Skeletal muscle tissue (tissue), 4 donors: ENCODE results near the gene PPFIA1. TPM values are rescaled to one million over a fixed set of nuclear protein-coding genes. Genes with fewer than 3 reads are reported as not detected.

ENCODE experiments used
- H3K27ac ChIP-seq: one replicate; pipeline ENCODE4 v1.7.0; 2013; ENCODE audit warnings: mild to moderate bottlenecking, low read depth, low read length, inconsistent platforms
- H3K27me3 ChIP-seq, 3 donors: one replicate each; pipeline ENCODE4 v1.7.0; 2013; ENCODE audit warnings: low read length in 3 of 3; ENCODE audit not compliant: control insufficient read depth in 3 of 3, insufficient read depth in 3 of 3
- H3K36me3 ChIP-seq, 3 donors: one replicate each; pipeline ENCODE4 v1.7.0; 2013; ENCODE audit warnings: low read length in 3 of 3; ENCODE audit not compliant: control insufficient read depth in 3 of 3, insufficient read depth in 3 of 3
- H3K4me1 ChIP-seq, 3 donors: one replicate each; pipeline ENCODE4 v1.7.0; 2013; ENCODE audit warnings: low read length in 3 of 3, mild to moderate bottlenecking in 3 of 3; ENCODE audit not compliant: control insufficient read depth in 3 of 3, insufficient read depth in 3 of 3
- H3K4me3 ChIP-seq, 3 donors: one replicate each; pipeline ENCODE4 v1.7.0; 2013; ENCODE audit warnings: low read length in 3 of 3
- H3K9ac ChIP-seq, 3 donors: one replicate each; pipeline ENCODE4 v1.7.0; 2013; ENCODE audit warnings: low read length in 3 of 3, mild to moderate bottlenecking in 3 of 3, moderate library complexity in 2 of 3, low read depth in 1 of 3
- H3K9me3 ChIP-seq, 3 donors: one replicate each; pipeline ENCODE4 v1.7.0; 2013; ENCODE audit warnings: low read length in 3 of 3; ENCODE audit not compliant: control insufficient read depth in 3 of 3
- total RNA-seq: library from RNA; depleted of rRNA; stranded (reverse); fragments of >200 nt; gene quantifications from one replicate; pipeline ENCODE4 v1.2.3, GENCODE V29; 2014
- donor health status: Osteomylitis.

PPFIA1 gene
- total RNA-seq, 1 donor from 2014 or later = 25.6 TPM

GRCh38 chr11:70372076-70372475, 101.6 kb downstream of the PPFIA1 start:
- Histone ChIP-seq H3K4me3 (no peak overlapping the region), H3K4me1 (no peaks in the 10 kb centered on the region), H3K9me3 (no peaks in the 10 kb centered on the region), H3K27me3 (no peaks in the 10 kb centered on the region), H3K36me3 (peaks cover 27 to 45% (median 29%) of the 10 kb centered on the region in 3 donors), H3K27ac (no peak overlapping the region), H3K9ac (no peak overlapping the region)

GRCh38 chr11:70376621-70377020, 106.1 kb downstream of the PPFIA1 start:
- H3K36me3 ChIP-seq = peaks cover 40 to 62% (median 46%) of the 10 kb centered on the region in 3 donors
- H3K27me3 ChIP-seq = no peaks in the 10 kb centered on the region
- peaks cover 0 to 4% (median 0%) of the 10 kb centered on the region in 3 donors for H3K4me1 ChIP-seq
- H3K9me3 ChIP-seq = no peaks in the 10 kb centered on the region
- no peak overlapping the region for H3K9ac ChIP-seq
- no peak overlapping the region for H3K4me3 ChIP-seq
- H3K27ac ChIP-seq = no peak overlapping the region

- Histone ChIP-seq H3K9ac (no peak overlapping the region), H3K4me1 (peaks cover 0 to 4% (median 0%) of the 10 kb centered on the region in 3 donors), H3K4me3 (no peak overlapping the region), H3K27ac (no peak overlapping the region), H3K36me3 (peaks cover 38 to 61% (median 46%) of the 10 kb centered on the region in 3 donors), H3K9me3 (no peaks in the 10 kb centered on the region), H3K27me3 (no peaks in the 10 kb centered on the region)
These were observed 107.2 kb downstream of the PPFIA1 start for GRCh38 chr11:70377645-70378044.

- Histone ChIP-seq H3K27me3 (no peaks in the 10 kb centered on the region), H3K36me3 (peaks cover 35 to 53% (median 42%) of the 10 kb centered on the region in 3 donors), H3K9me3 (no peaks in the 10 kb centered on the region), H3K9ac (no peak overlapping the region), H3K4me3 (no peak overlapping the region), H3K27ac (no peak overlapping the region), H3K4me1 (peaks cover 0 to 4% (median 0%) of the 10 kb centered on the region in 3 donors)
These were observed 108.1 kb downstream of the PPFIA1 start for GRCh38 chr11:70378506-70379134.

GRCh38 chr11:70381350-70381749, 110.9 kb downstream of the PPFIA1 start:
- peaks cover 37 to 45% (median 41%) of the 10 kb centered on the region in 3 donors for H3K36me3 ChIP-seq
- no peak overlapping the region for H3K4me3 ChIP-seq
- H3K4me1 ChIP-seq = peaks cover 0 to 4% (median 0%) of the 10 kb centered on the region in 3 donors
- H3K9me3 ChIP-seq = no peaks in the 10 kb centered on the region
- H3K27ac ChIP-seq = no peak overlapping the region
- no peak overlapping the region for H3K9ac ChIP-seq
- H3K27me3 ChIP-seq = no peaks in the 10 kb centered on the region

GRCh38 chr11:70381872-70382861, 111.7 kb downstream of the PPFIA1 start:
- H3K4me1 ChIP-seq = peaks cover 0 to 4% (median 0%) of the 10 kb centered on the region in 3 donors
- H3K27me3 ChIP-seq = no peaks in the 10 kb centered on the region
- peaks cover 31 to 40% (median 38%) of the 10 kb centered on the region in 3 donors for H3K36me3 ChIP-seq
- no peak overlapping the region for H3K9ac ChIP-seq
- no peaks in the 10 kb centered on the region for H3K9me3 ChIP-seq
- no peak overlapping the region for H3K4me3 ChIP-seq
- H3K27ac ChIP-seq = peak overlapping the region; percentile 16

- H3K9ac ChIP-seq = no peak overlapping the region
- no peak overlapping the region for H3K27ac ChIP-seq
- H3K9me3 ChIP-seq = no peaks in the 10 kb centered on the region
- no peak overlapping the region for H3K4me3 ChIP-seq
- peaks cover 15 to 28% (median 21%) of the 10 kb centered on the region in 3 donors for H3K36me3 ChIP-seq
- H3K4me1 ChIP-seq = peaks cover 0 to 4% (median 0%) of the 10 kb centered on the region in 3 donors
- no peaks in the 10 kb centered on the region for H3K27me3 ChIP-seq
These were observed 113.4 kb downstream of the PPFIA1 start for GRCh38 chr11:70383664-70384565.

- Histone ChIP-seq H3K4me3 (no peak overlapping the region), H3K9me3 (no peaks in the 10 kb centered on the region), H3K27me3 (no peaks in the 10 kb centered on the region), H3K9ac (no peak overlapping the region), H3K27ac (no peak overlapping the region), H3K4me1 (peaks cover 0 to 4% (median 0%) of the 10 kb centered on the region in 3 donors), H3K36me3 (peaks cover 14 to 27% (median 18%) of the 10 kb centered on the region in 3 donors)
These were observed 114.2 kb downstream of the PPFIA1 start for GRCh38 chr11:70384566-70385152.

- Histone ChIP-seq H3K9ac (no peak overlapping the region), H3K27ac (no peak overlapping the region), H3K36me3 (peaks cover 7 to 24% (median 13%) of the 10 kb centered on the region in 3 donors), H3K9me3 (no peaks in the 10 kb centered on the region), H3K27me3 (no peaks in the 10 kb centered on the region), H3K4me1 (no peaks in the 10 kb centered on the region), H3K4me3 (no peak overlapping the region)
These were observed 117.1 kb downstream of the PPFIA1 start for GRCh38 chr11:70387564-70387963.
